IMR-90 (cell line): Measurements from ENCODE around the gene ZYG11A. TPM values are rescaled to one million over a fixed set of nuclear protein-coding genes. Genes with fewer than 3 reads are reported as not detected.

Source experiments
- ATAC-seq: fragments of 200-7000 bp; cut with Tn5 transposase; 2 replicates; pipeline ENCODE4 v1.9.1; 2020; ENCODE audit warnings: low read depth, mild to moderate bottlenecking, moderate library complexity
- BruUV-seq: library from RNA; stranded (reverse); fragments of 400-500 nt; replicated peaks from 2 replicates; lab custom pipeline; 2021; lab: Mats Ljungman, UMichigan
- CTCF ChIA-PET: fragments of 300-600 bp; formaldehyde crosslinking; extraction: SDS; loops from one replicate; lab custom pipeline; 2021; ENCODE audit warnings: antibody characterized with exemption; lab: Yijun Ruan, JAX
- POLR2A ChIA-PET: fragments of 300-600 bp; sonication (Branson Sonifier 250); formaldehyde crosslinking; loops from one replicate; lab custom pipeline; 2022; ENCODE audit warnings: antibody characterized with exemption; ENCODE audit not compliant: unreplicated experiment; lab: Charles Lee
- DNase-seq: peaks from one replicate; pipeline ENCODE4 v3.0.0; 2013
- H2AFZ ChIP-seq: replicated peaks from 2 replicates; pipeline ENCODE3; 2013; ENCODE audit warnings: low read length, mild to moderate bottlenecking; ENCODE audit not compliant: poor library complexity
- H2AK5ac ChIP-seq: 2 replicates; pipeline ENCODE4 v1.6.1; 2013; ENCODE audit warnings: low read depth, low read length, inconsistent platforms
- H2AK9ac ChIP-seq: replicated peaks from 2 replicates; pipeline ENCODE3; 2013; ENCODE audit warnings: mild to moderate bottlenecking, low read depth, low read length, moderate library complexity; ENCODE audit not compliant: poor library complexity
- H2BK120ac ChIP-seq: 2 replicates; pipeline ENCODE4 v1.6.1; 2013; ENCODE audit warnings: low read depth, low read length, inconsistent platforms
- H2BK15ac ChIP-seq: 3 replicates; pipeline ENCODE4 v1.6.1; 2013; ENCODE audit warnings: low read depth, low read length, inconsistent platforms
- H2BK20ac ChIP-seq: 2 replicates; pipeline ENCODE4 v1.6.1; 2013; ENCODE audit warnings: low read depth, mild to moderate bottlenecking, inconsistent platforms, low read length, moderate library complexity
- H2BK5ac ChIP-seq: 2 replicates; pipeline ENCODE4 v1.6.1; 2013; ENCODE audit warnings: mild to moderate bottlenecking, low read depth, low read length, inconsistent platforms; ENCODE audit not compliant: poor library complexity, severe bottlenecking
- H3K14ac ChIP-seq: replicated peaks from 2 replicates; pipeline ENCODE4 v1.6.1; 2013; ENCODE audit warnings: low read depth, low read length, inconsistent platforms
- H3K18ac ChIP-seq: 2 replicates; pipeline ENCODE4 v1.6.1; 2013; ENCODE audit warnings: low read depth, low read length, control low read depth
- H3K23ac ChIP-seq: 2 replicates; pipeline ENCODE4 v1.6.1; 2013; ENCODE audit warnings: low read depth, low read length, inconsistent platforms
- H3K27ac ChIP-seq: 2 replicates; pipeline ENCODE4 v1.5.1; 2013; ENCODE audit warnings: mild to moderate bottlenecking, control low read depth, low read length; ENCODE audit not compliant: insufficient read depth
- H3K27me3 ChIP-seq: 2 replicates; pipeline ENCODE4 v1.6.1; 2013; ENCODE audit warnings: low read length; ENCODE audit not compliant: control insufficient read depth, insufficient read depth
- H3K36me3 ChIP-seq: 2 replicates; pipeline ENCODE4 v1.6.1; 2013; ENCODE audit warnings: low read length, mixed read lengths; ENCODE audit not compliant: control insufficient read depth, insufficient read depth
- H3K4ac ChIP-seq: 2 replicates; pipeline ENCODE4 v1.6.1; 2013; ENCODE audit warnings: low read depth, low read length, inconsistent platforms
- H3K4me1 ChIP-seq: 2 replicates; pipeline ENCODE4 v1.6.1; 2013; ENCODE audit warnings: low read length, mixed read lengths; ENCODE audit not compliant: control insufficient read depth, insufficient read depth
- H3K4me2 ChIP-seq: 2 replicates; pipeline ENCODE4 v1.6.1; 2013; ENCODE audit warnings: low read depth, mild to moderate bottlenecking, control low read depth, low read length, moderate library complexity
- H3K4me3 ChIP-seq: 2 replicates; pipeline ENCODE4 v1.5.1; 2013; ENCODE audit warnings: low read depth, mild to moderate bottlenecking, control low read depth, low read length, moderate library complexity; ENCODE audit not compliant: insufficient read depth
- H3K56ac ChIP-seq: 2 replicates; pipeline ENCODE4 v1.6.1; 2013; ENCODE audit warnings: low read length, inconsistent platforms; ENCODE audit not compliant: insufficient read depth; ENCODE audit errors: extremely low read depth
- H3K79me1 ChIP-seq, 2 experiments: 2 replicates each; pipeline ENCODE4 v1.6.1; 2013; ENCODE audit warnings: low read length in 2 of 2, inconsistent platforms in 1 of 2, low read depth in 1 of 2
- H3K9ac ChIP-seq: 2 replicates; pipeline ENCODE4 v1.6.1; 2013; ENCODE audit warnings: low read depth, low read length, control low read depth
- H3K9me1 ChIP-seq: 2 replicates; pipeline ENCODE4 v1.6.1; 2013; ENCODE audit warnings: low read length, inconsistent platforms; ENCODE audit not compliant: insufficient read depth
- H3K9me3 ChIP-seq: 2 replicates; pipeline ENCODE4 v1.6.1; 2013; ENCODE audit warnings: low read length; ENCODE audit not compliant: control insufficient read depth, insufficient read depth
- H4K20me1 ChIP-seq: 2 replicates; pipeline ENCODE4 v1.6.1; 2013; ENCODE audit warnings: low read length, inconsistent platforms; ENCODE audit not compliant: insufficient read depth
- H4K5ac ChIP-seq: 2 replicates; pipeline ENCODE4 v1.6.1; 2013; ENCODE audit warnings: mild to moderate bottlenecking, low read depth, low read length, control low read depth
- H4K8ac ChIP-seq, 2 experiments: 2 replicates each; pipeline ENCODE4 v1.6.1; 2013; ENCODE audit warnings: low read depth in 2 of 2, low read length in 2 of 2, control low read depth in 1 of 2, inconsistent platforms in 1 of 2
- H4K91ac ChIP-seq: 2 replicates; pipeline ENCODE4 v1.6.1; 2013; ENCODE audit warnings: low read depth, low read length, inconsistent platforms; ENCODE audit not compliant: insufficient read depth
- BHLHE40 ChIP-seq: fragments of 150-350 bp; IDR thresholded peaks from 2 replicates; pipeline ENCODE4 v1.6.1; 2016; ENCODE audit warnings: mild to moderate bottlenecking, low read depth, low read length
- CEBPB ChIP-seq: IDR thresholded peaks from 2 replicates; pipeline ENCODE4 v1.6.1; 2012; ENCODE audit warnings: low read depth, low read length, improper control_type of control experiment
- CHD1 ChIP-seq: IDR thresholded peaks from 2 replicates; pipeline ENCODE4 v1.6.1; 2012; ENCODE audit warnings: low read depth, low read length, improper control_type of control experiment
- CTCF ChIP-seq: conservative IDR thresholded peaks from 2 replicates; pipeline ENCODE4 v1.5.1; 2012; ENCODE audit warnings: mild to moderate bottlenecking, low read depth, low read length, improper control_type of control experiment
- ELK1 ChIP-seq: fragments of 150-350 bp; IDR thresholded peaks from 2 replicates; pipeline ENCODE4 v1.6.1; 2016; ENCODE audit warnings: low read depth, mild to moderate bottlenecking, low read length, moderate library complexity, borderline replicate concordance
- FOS ChIP-seq: fragments of 150-350 bp; IDR thresholded peaks from 2 replicates; pipeline ENCODE4 v1.6.1; 2016; ENCODE audit warnings: low read depth, low read length
- MAFK ChIP-seq: IDR thresholded peaks from 2 replicates; pipeline ENCODE4 v1.6.1; 2012; ENCODE audit warnings: low read depth, low read length, improper control_type of control experiment
- MAZ ChIP-seq: IDR thresholded peaks from 2 replicates; pipeline ENCODE4 v1.6.1; 2012; ENCODE audit warnings: low read depth, mild to moderate bottlenecking, low read length, improper control_type of control experiment, moderate library complexity, borderline replicate concordance
- MXI1 ChIP-seq: IDR thresholded peaks from 2 replicates; pipeline ENCODE4 v1.6.1; 2012; ENCODE audit warnings: low read depth, mild to moderate bottlenecking, low read length, moderate library complexity, borderline replicate concordance
- NFE2L2 ChIP-seq: fragments of 150-350 bp; IDR thresholded peaks from 2 replicates; pipeline ENCODE4 v1.6.1; 2016; ENCODE audit warnings: low read depth, mild to moderate bottlenecking, low read length
- POLR2A ChIP-seq: IDR thresholded peaks from 2 replicates; pipeline ENCODE4 v1.6.1; 2012; ENCODE audit warnings: mild to moderate bottlenecking, low read depth, low read length
- RAD21 ChIP-seq: IDR thresholded peaks from 2 replicates; pipeline ENCODE4 v1.6.1; 2012; ENCODE audit warnings: low read length, improper control_type of control experiment
- RCOR1 ChIP-seq: IDR thresholded peaks from 2 replicates; pipeline ENCODE4 v1.6.1; 2012; ENCODE audit warnings: mild to moderate bottlenecking, low read length, improper control_type of control experiment; ENCODE audit not compliant: insufficient replicate concordance
- RFX5 ChIP-seq: IDR thresholded peaks from 2 replicates; pipeline ENCODE4 v1.8.0; 2012; ENCODE audit warnings: low read depth, mild to moderate bottlenecking, low read length, moderate library complexity
- SMC3 ChIP-seq: fragments of 150-350 bp; IDR thresholded peaks from 2 replicates; pipeline ENCODE4 v1.6.1; 2016; ENCODE audit warnings: low read depth, mild to moderate bottlenecking, antibody characterized with exemption, low read length, moderate library complexity
- USF2 ChIP-seq: fragments of 150-350 bp; IDR thresholded peaks from 2 replicates; pipeline ENCODE4 v1.6.1; 2017; ENCODE audit warnings: mild to moderate bottlenecking, antibody characterized with exemption, low read length, low read depth
- WGBS, 2 experiments: methylation state at CpG; one replicate each; pipeline versions ENCODE4 v1.1.5 to v1.1.7; 2013; ENCODE audit warnings: missing lambda C conversion rate in 2 of 2; ENCODE audit not compliant: insufficient read length in 1 of 2; ENCODE audit errors: extremely low coverage in 2 of 2; 5-methylcytosine and 5-hydroxymethylcytosine counted together
- dilution Hi-C: fragments of 300-500 bp; cut with HindIII; formaldehyde crosslinking; loops from one replicate; pipeline ENCODE4 v1.14.3; 2018; ENCODE audit warnings: low sequenced_read_pairs; ENCODE audit not compliant: unreplicated experiment
- in situ Hi-C: fragments of 300-500 bp; cut with MboI; formaldehyde crosslinking; loops from 3 replicates; pipeline ENCODE4 v1.14.3; 2019; ENCODE audit warnings: low sequenced_read_pairs, inconsistent platforms, mixed read lengths
- intact Hi-C: fragments of 100-400 bp; cut with micrococcal nuclease; formaldehyde crosslinking; loops from 2 replicates; pipeline ENCODE4 v1.10.0; 2022
- polyA plus RNA-seq, 3 experiments: library from polyadenylated mRNA; depleted of rRNA; stranded (reverse); fragments of >200 nt; gene quantifications; 2 replicates each; pipeline ENCODE4 v1.2.3, GENCODE V29; 2012; ENCODE audit warnings: low replicate concordance in 1 of 3
- total RNA-seq: library from RNA; depleted of rRNA; stranded (reverse); fragments of >200 nt; gene quantifications from 2 replicates; pipeline ENCODE4 v1.2.3, GENCODE V29; 2012

The ZYG11A gene
- total and polyA plus RNA-seq, 2 of the 4 experiments (the other 2 are of a cell fraction), result 0.63 to 2.0 TPM

- Histone ChIP-seq H2BK20ac (no peak overlapping the region), H2AK5ac (no peak overlapping the region), H3K18ac (no peak overlapping the region), H2BK120ac (no peak overlapping the region), H4K20me1 (no peaks in the 10 kb centered on the region), H3K4me3 (no peak overlapping the region), H3K9me3 (no peaks in the 10 kb centered on the region), H3K23ac (no peak overlapping the region), H3K9ac (no peak overlapping the region), H3K27ac (no peak overlapping the region), H4K8ac (no peak overlapping the region), H2BK5ac (no peak overlapping the region), H3K4ac (no peak overlapping the region), H4K91ac (no peak overlapping the region), H3K36me3 (0 out of 2 replicates have a peak, but pooled peaks cover 2% of the 10 kb centered on the region), H4K5ac (no peak overlapping the region), H2BK15ac (no peak overlapping the region), H2AFZ (no peak overlapping the region), H3K9me1 (peaks cover 3% of the 10 kb centered on the region), H3K79me1 (no peaks in the 10 kb centered on the region), H3K4me1 (no peaks in the 10 kb centered on the region; the same call in 1 of the 2 replicates), H3K56ac (no peak overlapping the region), H3K27me3 (no peaks in the 10 kb centered on the region), H3K14ac (no peak overlapping the region), H3K4me2 (no peak overlapping the region), H2AK9ac (no peak overlapping the region)
- ATAC-seq (no peak), DNase-seq (no peak)
- WGBS, 2 experiments, result 58% methylated on average over 2 of the region's 8 CpGs; no CpG with 5 or more reads in 1 of the 2 experiments
- no TSS peak for BruUV-seq
- ChIA-PET POLR2A (no interaction called here), CTCF (no interaction called here)
- dilution Hi-C loops, result no loop called here
- no peak for TF ChIP-seq CHD1
- TF ChIP-seq BHLHE40, result no peak
- TF ChIP-seq CTCF, result no peak
- no peak for TF ChIP-seq NFE2L2
- no peak for TF ChIP-seq CEBPB
- TF ChIP-seq POLR2A, result no peak
- TF ChIP-seq MAZ, result no peak
- no peak for TF ChIP-seq USF2
- no peak for TF ChIP-seq FOS
- no peak for TF ChIP-seq RAD21
- TF ChIP-seq MAFK, result no peak
- TF ChIP-seq RFX5, result no peak
- TF ChIP-seq ELK1, result no peak
- TF ChIP-seq SMC3, result no peak
- TF ChIP-seq MXI1, result no peak
- no peak for TF ChIP-seq RCOR1
- in situ Hi-C loops, result no loop called here
- intact Hi-C loops, result no loop called here
These were observed 71.0 kb downstream of the ZYG11A start for GRCh38 chr1:52913537-52913936.
